Inflammatory macrophage treated with lipopolysaccharide for 4 hours (primary cell): Measurements from ENCODE around the gene FOCAD.

Experiments used
- DNase-seq: peaks from one replicate; pipeline ENCODE4 v3.0.0-alpha.2; 2020

FOCAD gene

GRCh38 chr9:20974191-20974938 lies 290.3 kb downstream of the FOCAD start:
- DNase-seq = peak; percentile 40

GRCh38 chr9:20978249-20978648 lies 294.2 kb downstream of the FOCAD start:
- DNase-seq = no peak

- peak; percentile 74 for DNase-seq
These were observed 296.9 kb downstream of the FOCAD start for GRCh38 chr9:20980832-20981455.

- DNase-seq = no peak
These were observed 297.4 kb downstream of the FOCAD start for GRCh38 chr9:20981486-20981885.

GRCh38 chr9:20984506-20984905 lies 300.4 kb downstream of the FOCAD start:
- DNase-seq = peak; percentile 48

GRCh38 chr9:20985851-20986600 lies 302.0 kb downstream of the FOCAD start:
- no peak for DNase-seq

- no peak for DNase-seq
These were observed 303.5 kb downstream of the FOCAD start for GRCh38 chr9:20987521-20987920.

- no peak for DNase-seq
These were observed 304.0 kb downstream of the FOCAD start for GRCh38 chr9:20988061-20988460.

GRCh38 chr9:20988671-20989315 lies 304.7 kb downstream of the FOCAD start:
- DNase-seq = peak; percentile 83

- peak; percentile 77 for DNase-seq
These were observed 305.9 kb downstream of the FOCAD start for GRCh38 chr9:20989923-20990341.

GRCh38 chr9:20990867-20991266 lies 306.8 kb downstream of the FOCAD start:
- peak; percentile 88 for DNase-seq

- no peak for DNase-seq
These were observed 310.4 kb downstream of the FOCAD start for GRCh38 chr9:20994486-20994885.

GRCh38 chr9:20995616-20996015 lies 311.6 kb downstream of the FOCAD start:
- DNase-seq = peak; percentile 51

GRCh38 chr9:20996809-20997208 lies 312.8 kb downstream of the FOCAD start:
- DNase-seq = no peak

- peak; percentile 13 for DNase-seq
These were observed 313.5 kb downstream of the FOCAD start for GRCh38 chr9:20997503-20998076.

- no peak for DNase-seq
These were observed 317.5 kb downstream of the FOCAD start for GRCh38 chr9:21001581-21001980.

GRCh38 chr9:21002040-21002439 lies 318.0 kb downstream of the FOCAD start:
- DNase-seq = no peak

- DNase-seq = no peak
These were observed 331.2 kb downstream of the FOCAD start for GRCh38 chr9:21015129-21015815.

- no peak for DNase-seq
These were observed 331.9 kb downstream of the FOCAD start for GRCh38 chr9:21015995-21016394.

GRCh38 chr9:21016701-21017491 lies 332.8 kb downstream of the FOCAD start:
- DNase-seq = no peak

GRCh38 chr9:21018177-21018576 lies 334.1 kb downstream of the FOCAD start:
- no peak for DNase-seq
